Stimulated activated memory B cell treated with anti-CD40 and anti-IgM and Interleukin-4, amounts not matched to agents 10 μg/mL and 1 μg/mL and 100 μg/mL, for 72 hours (primary cell): Measurements from ENCODE around the gene MAPK8IP2.
"Not testable (repeated sequence)": the region's sequence is repeated elsewhere in the genome, so short reads cannot be mapped to it uniquely, and the experiment has no call there.

Experiments used
- ATAC-seq: fragments of 150-1000 bp; cut with Tn5 transposase; 2 replicates; pipeline ENCODE4 v1.10.0; 2021
- H3K27ac Mint-ChIP-seq: one replicate; pipeline ENCODE4 v1.8.0; 2022; ENCODE audit warnings: mild to moderate bottlenecking, mixed read lengths
- H3K27me3 Mint-ChIP-seq: one replicate; pipeline ENCODE4 v1.8.0; 2022; ENCODE audit warnings: mixed read lengths
- H3K36me3 Mint-ChIP-seq: one replicate; pipeline ENCODE4 v1.8.0; 2022; ENCODE audit warnings: mixed read lengths
- H3K4me1 Mint-ChIP-seq: one replicate; pipeline ENCODE4 v1.8.0; 2022; ENCODE audit warnings: mixed read lengths
- H3K4me3 Mint-ChIP-seq: one replicate; pipeline ENCODE4 v1.8.0; 2022; ENCODE audit warnings: mild to moderate bottlenecking, moderate library complexity, mixed read lengths
- H3K9me3 Mint-ChIP-seq: one replicate; pipeline ENCODE4 v1.8.0; 2022; ENCODE audit warnings: mixed read lengths

Gene MAPK8IP2

GRCh38 chr22:50626850-50627641 lies 26.5 kb downstream of the MAPK8IP2 start:
- Mint-ChIP-seq H3K36me3 (no peaks in the 10 kb centered on the region), H3K9me3 (no peaks in the 10 kb centered on the region), H3K4me3 (peak overlapping the region; percentile 79), H3K4me1 (peaks cover 33% of the 10 kb centered on the region), H3K27me3 (no peaks in the 10 kb centered on the region), H3K27ac (peak overlapping the region; percentile 64)
- peak; percentile 13 for ATAC-seq

- Mint-ChIP-seq H3K4me3 (peak within 1 kb of the TSS; percentile 79), H3K9me3 (no peaks in the 10 kb centered on the region), H3K27me3 (no peaks in the 10 kb centered on the region), H3K36me3 (no peaks in the 10 kb centered on the region), H3K27ac (peak within 1 kb of the TSS; percentile 64), H3K4me1 (peaks cover 25% of the 10 kb centered on the region)
- peak; percentile 93 for ATAC-seq
Observed at GRCh38 chr22:50627642-50628542, 27.3 kb downstream of the MAPK8IP2 start, which contains the start of gene ARSA. TSS of gene ARSA (minus strand) at chr22:50628152. CDS start at chr22:50627779, 373 bp downstream.

GRCh38 chr22:50628543-50629134 lies 28.0 kb downstream of the MAPK8IP2 start:
- ATAC-seq = no peak
- no peaks in the 10 kb centered on the region for H3K36me3 Mint-ChIP-seq
- peaks cover 22% of the 10 kb centered on the region for H3K4me1 Mint-ChIP-seq
- no peaks in the 10 kb centered on the region for H3K9me3 Mint-ChIP-seq
- H3K27me3 Mint-ChIP-seq = no peaks in the 10 kb centered on the region
- peak overlapping the region; percentile 64 for H3K27ac Mint-ChIP-seq
- H3K4me3 Mint-ChIP-seq = peak overlapping the region; percentile 79

- H3K27me3 Mint-ChIP-seq = no peaks in the 10 kb centered on the region
Observed at GRCh38 chr22:50630376-50630775, 29.8 kb downstream of the MAPK8IP2 start.

GRCh38 chr22:50633086-50633485 lies 32.5 kb downstream of the MAPK8IP2 start:
- no peak for ATAC-seq
- H3K27me3 Mint-ChIP-seq = no peaks in the 10 kb centered on the region

More at GRCh38 chr22:50630376-50630775, 29.8 kb downstream of the MAPK8IP2 start:
- no peaks in the 10 kb centered on the region for H3K9me3 Mint-ChIP-seq
- H3K4me3 Mint-ChIP-seq = no peak overlapping the region
- ATAC-seq = no peak
- H3K4me1 Mint-ChIP-seq = peaks cover 22% of the 10 kb centered on the region
- no peak overlapping the region for H3K27ac Mint-ChIP-seq
- H3K36me3 Mint-ChIP-seq = no peaks in the 10 kb centered on the region

GRCh38 chr22:50633771-50634170 lies 33.2 kb downstream of the MAPK8IP2 start:
- Mint-ChIP-seq H3K9me3 (no peaks in the 10 kb centered on the region), H3K4me1 (peaks cover 9% of the 10 kb centered on the region), H3K4me3 (no peak overlapping the region), H3K27ac (no peak overlapping the region), H3K36me3 (peaks cover 4% of the 10 kb centered on the region), H3K27me3 (peaks cover under 1% of the 10 kb centered on the region)
- ATAC-seq = no peak

More at GRCh38 chr22:50633086-50633485, 32.5 kb downstream of the MAPK8IP2 start:
- H3K36me3 Mint-ChIP-seq = peaks cover 4% of the 10 kb centered on the region
- no peaks in the 10 kb centered on the region for H3K9me3 Mint-ChIP-seq
- no peak overlapping the region for H3K4me3 Mint-ChIP-seq
- no peak overlapping the region for H3K27ac Mint-ChIP-seq
- peaks cover 16% of the 10 kb centered on the region for H3K4me1 Mint-ChIP-seq

- Mint-ChIP-seq H3K36me3 (peaks cover 4% of the 10 kb centered on the region), H3K4me3 (no peak overlapping the region), H3K27me3 (peaks cover 7% of the 10 kb centered on the region), H3K4me1 (peaks cover 6% of the 10 kb centered on the region), H3K9me3 (no peaks in the 10 kb centered on the region), H3K27ac (no peak overlapping the region)
- no peak for ATAC-seq
Observed at GRCh38 chr22:50635591-50635990, 35.0 kb downstream of the MAPK8IP2 start.

- H3K27ac Mint-ChIP-seq = not testable (repeated sequence)
Observed at GRCh38 chr22:50640296-50640695, 39.7 kb downstream of the MAPK8IP2 start.

GRCh38 chr22:50640857-50641647 lies 40.5 kb downstream of the MAPK8IP2 start:
- H3K4me3 Mint-ChIP-seq = no peak overlapping the region
- no peaks in the 10 kb centered on the region for H3K9me3 Mint-ChIP-seq
- peaks cover under 1% of the 10 kb centered on the region for H3K4me1 Mint-ChIP-seq
- peaks cover 7% of the 10 kb centered on the region for H3K27me3 Mint-ChIP-seq
- no peaks in the 10 kb centered on the region for H3K36me3 Mint-ChIP-seq
- ATAC-seq = no peak
- H3K27ac Mint-ChIP-seq = no peak overlapping the region

More at GRCh38 chr22:50640296-50640695, 39.7 kb downstream of the MAPK8IP2 start:
- ATAC-seq, H3K9me3 Mint-ChIP-seq, H3K4me1 Mint-ChIP-seq, H3K27me3 Mint-ChIP-seq, H3K36me3 Mint-ChIP-seq, H3K4me3 Mint-ChIP-seq: not testable (repeated sequence)

GRCh38 chr22:50641696-50642607 lies 41.4 kb downstream of the MAPK8IP2 start:
- H3K4me3 Mint-ChIP-seq = no peak overlapping the region
- H3K36me3 Mint-ChIP-seq = no peaks in the 10 kb centered on the region
- no peaks in the 10 kb centered on the region for H3K9me3 Mint-ChIP-seq
- H3K4me1 Mint-ChIP-seq = no peaks in the 10 kb centered on the region
- no peak overlapping the region for H3K27ac Mint-ChIP-seq
- ATAC-seq = no peak
- H3K27me3 Mint-ChIP-seq = peaks cover 7% of the 10 kb centered on the region

GRCh38 chr22:50643021-50643820 lies 42.6 kb downstream of the MAPK8IP2 start:
- H3K4me3 Mint-ChIP-seq, H3K36me3 Mint-ChIP-seq, H3K9me3 Mint-ChIP-seq, H3K27me3 Mint-ChIP-seq, H3K4me1 Mint-ChIP-seq, H3K27ac Mint-ChIP-seq, ATAC-seq: not testable (repeated sequence)

GRCh38 chr22:50643821-50644101 lies 43.2 kb downstream of the MAPK8IP2 start:
- not testable (repeated sequence) for H3K27ac Mint-ChIP-seq, H3K4me3 Mint-ChIP-seq, H3K27me3 Mint-ChIP-seq, ATAC-seq, H3K4me1 Mint-ChIP-seq, H3K9me3 Mint-ChIP-seq, H3K36me3 Mint-ChIP-seq

GRCh38 chr22:50653256-50653655 lies 52.7 kb downstream of the MAPK8IP2 start:
- Mint-ChIP-seq H3K4me1 (no peaks in the 10 kb centered on the region), H3K27ac (no peak overlapping the region), H3K9me3 (peaks cover 2% of the 10 kb centered on the region), H3K27me3 (peaks cover 27% of the 10 kb centered on the region), H3K4me3 (no peak overlapping the region), H3K36me3 (no peaks in the 10 kb centered on the region)
- no peak for ATAC-seq
